ENCODE results near the gene AQR. TPM values are rescaled to one million over a fixed set of nuclear protein-coding genes. Genes with fewer than 3 reads are reported as not detected.
A peak's percentile ranks its signal among the peaks of the same experiment; 100 is the strongest.

The AQR gene
- total and polyA plus RNA-seq, 2 of the 4 experiments (the other 2 are of a cell fraction) = 17.9 to 29.6 TPM

- Histone ChIP-seq H3K27me3 (ENCODE audit: control insufficient read depth, insufficient read depth, low read length) (no peaks in the 10 kb centered on the region), H4K8ac (ENCODE audit: low read depth in 2 of 2, low read length in 2 of 2) (no peak overlapping the region), H3K14ac (replicated peaks; ENCODE audit: low read depth, low read length) (no peak overlapping the region), H3K4me2 (ENCODE audit: low read depth, low read length) (no peak overlapping the region), H3K23ac (ENCODE audit: low read depth, low read length) (no peak overlapping the region), H2AFZ (replicated peaks; ENCODE audit: low read length, poor library complexity) (no peak overlapping the region), H4K5ac (ENCODE audit: low read depth, low read length) (no peak overlapping the region), H2AK5ac (ENCODE audit: low read depth, low read length) (no peak overlapping the region), H2AK9ac (replicated peaks; ENCODE audit: low read depth, low read length, poor library complexity) (no peak overlapping the region), H4K20me1 (ENCODE audit: insufficient read depth, low read length) (no peaks in the 10 kb centered on the region), H2BK20ac (ENCODE audit: low read depth, low read length) (no peak overlapping the region), H3K79me1 (ENCODE audit: low read depth in 1 of 2, low read length in 2 of 2) (0 out of 4 replicates have a peak, but pooled peaks cover 0 to 3% of the 10 kb centered on the region in 2 experiments), H3K18ac (ENCODE audit: low read depth, low read length) (no peak overlapping the region), H3K27ac (ENCODE audit: insufficient read depth, low read length) (no peak overlapping the region), H3K56ac (ENCODE audit: extremely low read depth, insufficient read depth, low read length) (no peak overlapping the region), H3K9me1 (ENCODE audit: insufficient read depth, low read length) (0 out of 2 replicates have a peak, but pooled peaks cover 3% of the 10 kb centered on the region), H3K36me3 (ENCODE audit: control insufficient read depth, insufficient read depth, low read length) (peaks cover 7% of the 10 kb centered on the region), H3K4ac (ENCODE audit: low read depth, low read length) (no peak overlapping the region), H3K4me3 (ENCODE audit: insufficient read depth, low read depth, low read length) (no peak overlapping the region), H2BK5ac (ENCODE audit: low read depth, low read length, poor library complexity, severe bottlenecking) (no peak overlapping the region), H3K4me1 (ENCODE audit: control insufficient read depth, insufficient read depth, low read length) (peaks cover 3% of the 10 kb centered on the region), H4K91ac (ENCODE audit: insufficient read depth, low read depth, low read length) (no peak overlapping the region), H3K9me3 (ENCODE audit: control insufficient read depth, insufficient read depth, low read length) (no peaks in the 10 kb centered on the region), H3K9ac (ENCODE audit: low read depth, low read length) (no peak overlapping the region), H2BK120ac (ENCODE audit: low read depth, low read length) (no peak overlapping the region), H2BK15ac (ENCODE audit: low read depth, low read length) (no peak overlapping the region)
- DNase-seq (peak; percentile 79), ATAC-seq (ENCODE audit: low read depth) (peak; percentile 66)
- WGBS, 2 experiments (ENCODE audit: extremely low coverage in 2 of 2, insufficient read length in 1 of 2) = no CpG with 5 or more reads among the region's 1 CpG
- dilution Hi-C loops (cut with HindIII; ENCODE audit: low sequenced_read_pairs, unreplicated experiment) (no loop called here), intact Hi-C loops (cut with micrococcal nuclease) (no loop called here), in situ Hi-C loops (cut with MboI; ENCODE audit: low sequenced_read_pairs) (no loop called here)
- POLR2A ChIA-PET (ENCODE audit: unreplicated experiment) = no interaction called here
- BruUV-seq (replicated peaks) = no TSS peak
- CTCF ChIA-PET = no interaction called here
- TF ChIP-seq POLR2A (IDR thresholded peaks at IDR 0.05; ENCODE audit: low read depth, low read length) (no peak), RCOR1 (IDR thresholded peaks at IDR 0.05; ENCODE audit: insufficient replicate concordance, low read length) (no peak), MAFK (IDR thresholded peaks at IDR 0.05; ENCODE audit: low read depth, low read length) (no peak), CEBPB (IDR thresholded peaks at IDR 0.05; ENCODE audit: low read depth, low read length) (no peak), RFX5 (IDR thresholded peaks at IDR 0.05; ENCODE audit: low read depth, low read length) (no peak), ELK1 (IDR thresholded peaks at IDR 0.05; ENCODE audit: borderline replicate concordance, low read depth, low read length) (no peak), MAZ (IDR thresholded peaks at IDR 0.05; ENCODE audit: borderline replicate concordance, low read depth, low read length) (no peak), RAD21 (IDR thresholded peaks at IDR 0.05; ENCODE audit: low read length) (no peak), SMC3 (IDR thresholded peaks at IDR 0.05; ENCODE audit: low read depth, low read length) (no peak), MXI1 (IDR thresholded peaks at IDR 0.05; ENCODE audit: borderline replicate concordance, low read depth, low read length) (no peak), FOS (IDR thresholded peaks at IDR 0.05; ENCODE audit: low read depth, low read length) (no peak), BHLHE40 (IDR thresholded peaks at IDR 0.05; ENCODE audit: low read depth, low read length) (no peak)
Measured at GRCh38 chr15:34855413-34855812, 114.1 kb downstream of the AQR start.

Data from IMR-90 (cell line).